AG04449 (cell line): ENCODE results near the gene IFNAR2.

Experiments
- CTCF ChIA-PET: fragments of 350-600 bp; formaldehyde crosslinking; extraction: SDS; loops from one replicate; lab custom pipeline; 2021; ENCODE audit warnings: antibody characterized with exemption; lab: Yijun Ruan, JAX
- POLR2A ChIA-PET: fragments of 400-600, 350-600 bp; formaldehyde crosslinking; extraction: SDS; loops from one replicate; lab custom pipeline; 2020; ENCODE audit warnings: antibody characterized with exemption, inconsistent platforms; lab: Yijun Ruan, JAX
- DNase-seq: peaks from one replicate; pipeline ENCODE4 v3.0.0-alpha.2; 2010; ENCODE audit warnings: low read depth, low spot score
- H3K4me3 ChIP-seq: 2 replicates; pipeline ENCODE4 v1.5.1; 2011; ENCODE audit warnings: low read depth, mild to moderate bottlenecking, control low read depth, low read length
- TF ChIP-seq, protein P1 (sequence below): IDR thresholded peaks from one replicate; pipeline ENCODE4 v1.5.1; 2011; ENCODE audit warnings: mild to moderate bottlenecking, moderate library complexity, low read length, control low read depth, inconsistent platforms; ENCODE audit not compliant: insufficient read depth; ENCODE audit errors: missing control alignments

Gene IFNAR2

DNA sequence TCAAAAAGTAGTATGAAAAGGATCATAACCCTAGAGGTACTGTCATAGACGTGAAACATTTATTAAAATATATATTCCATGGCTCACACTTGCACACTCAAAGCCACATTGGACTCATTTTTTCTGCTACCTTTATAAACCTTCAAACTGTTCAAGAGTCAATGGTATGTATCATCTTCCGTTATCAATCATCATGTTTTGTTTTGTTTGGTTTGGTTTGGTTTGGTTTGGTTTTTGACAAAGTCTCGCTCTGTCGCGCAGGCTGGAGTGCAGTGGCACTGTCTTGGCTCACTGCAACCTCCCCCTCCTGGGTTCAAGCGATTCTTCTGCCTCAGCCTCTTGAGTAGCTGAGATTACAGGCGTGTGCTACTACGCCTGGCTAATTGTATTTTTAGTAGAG is 1.8 kb downstream of the IFNAR2 start:
- no peak for DNase-seq
- H3K4me3 ChIP-seq = no peak overlapping the region; the same call in 1 of the 2 replicates
- ChIA-PET POLR2A (interaction anchor here (0.6 kb wide), 1 partner anchor 93 kb away, joined by 3 read pairs; the partner anchor contains the start of gene IFNAR1), CTCF (interaction anchor here (1.3 kb wide), 1 partner anchor 18 kb away, joined by 3 read pairs; no protein-coding TSS in a partner anchor)
- TF ChIP-seq, protein P1, sequence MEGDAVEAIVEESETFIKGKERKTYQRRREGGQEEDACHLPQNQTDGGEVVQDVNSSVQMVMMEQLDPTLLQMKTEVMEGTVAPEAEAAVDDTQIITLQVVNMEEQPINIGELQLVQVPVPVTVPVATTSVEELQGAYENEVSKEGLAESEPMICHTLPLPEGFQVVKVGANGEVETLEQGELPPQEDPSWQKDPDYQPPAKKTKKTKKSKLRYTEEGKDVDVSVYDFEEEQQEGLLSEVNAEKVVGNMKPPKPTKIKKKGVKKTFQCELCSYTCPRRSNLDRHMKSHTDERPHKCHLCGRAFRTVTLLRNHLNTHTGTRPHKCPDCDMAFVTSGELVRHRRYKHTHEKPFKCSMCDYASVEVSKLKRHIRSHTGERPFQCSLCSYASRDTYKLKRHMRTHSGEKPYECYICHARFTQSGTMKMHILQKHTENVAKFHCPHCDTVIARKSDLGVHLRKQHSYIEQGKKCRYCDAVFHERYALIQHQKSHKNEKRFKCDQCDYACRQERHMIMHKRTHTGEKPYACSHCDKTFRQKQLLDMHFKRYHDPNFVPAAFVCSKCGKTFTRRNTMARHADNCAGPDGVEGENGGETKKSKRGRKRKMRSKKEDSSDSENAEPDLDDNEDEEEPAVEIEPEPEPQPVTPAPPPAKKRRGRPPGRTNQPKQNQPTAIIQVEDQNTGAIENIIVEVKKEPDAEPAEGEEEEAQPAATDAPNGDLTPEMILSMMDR = no peak

DNA sequence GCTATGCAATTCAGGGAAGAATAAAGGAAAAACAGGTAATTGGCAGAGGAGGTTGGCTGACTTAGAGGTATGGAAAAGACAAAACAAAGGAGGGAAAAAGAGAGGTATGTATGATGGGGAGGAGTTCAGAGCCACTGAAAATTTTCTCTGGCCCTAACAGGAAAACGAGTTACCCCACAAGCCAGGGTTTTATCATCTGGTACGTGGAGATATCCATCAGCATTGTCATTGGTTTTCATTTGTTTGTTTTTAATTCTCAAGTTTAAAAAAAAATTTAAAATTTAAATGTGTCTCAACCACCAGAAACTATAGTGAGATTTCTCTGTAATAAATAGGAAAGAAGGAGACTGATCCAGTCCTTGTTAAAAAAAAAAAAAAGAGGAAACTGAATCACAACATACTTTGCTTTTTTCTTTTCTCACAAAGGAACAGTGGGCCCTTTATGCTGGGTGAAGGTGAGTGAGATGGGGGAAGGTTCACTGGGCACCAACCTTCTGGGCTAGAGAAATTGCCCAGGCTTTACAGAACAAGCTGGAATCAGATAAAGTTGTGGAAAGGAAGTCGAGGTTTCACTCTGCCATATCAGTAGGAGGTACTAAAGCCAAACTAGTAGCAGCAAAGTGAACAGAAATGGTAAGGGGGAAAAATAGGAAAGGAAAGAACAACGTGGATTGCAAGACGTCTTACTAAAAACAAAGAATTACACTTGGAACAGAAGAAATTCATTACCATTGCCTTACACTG is 2.7 kb downstream of the IFNAR2 start:
- POLR2A ChIA-PET = no interaction called here
- no peak overlapping the region for H3K4me3 ChIP-seq
- DNase-seq = no peak
- TF ChIP-seq, protein P1 = no peak
- CTCF ChIA-PET = interaction anchor here (1.0 to 1.3 kb wide), 2 partner anchors 13 to 19 kb away, joined by 3 to 4 read pairs; no protein-coding TSS in a partner anchor

DNA sequence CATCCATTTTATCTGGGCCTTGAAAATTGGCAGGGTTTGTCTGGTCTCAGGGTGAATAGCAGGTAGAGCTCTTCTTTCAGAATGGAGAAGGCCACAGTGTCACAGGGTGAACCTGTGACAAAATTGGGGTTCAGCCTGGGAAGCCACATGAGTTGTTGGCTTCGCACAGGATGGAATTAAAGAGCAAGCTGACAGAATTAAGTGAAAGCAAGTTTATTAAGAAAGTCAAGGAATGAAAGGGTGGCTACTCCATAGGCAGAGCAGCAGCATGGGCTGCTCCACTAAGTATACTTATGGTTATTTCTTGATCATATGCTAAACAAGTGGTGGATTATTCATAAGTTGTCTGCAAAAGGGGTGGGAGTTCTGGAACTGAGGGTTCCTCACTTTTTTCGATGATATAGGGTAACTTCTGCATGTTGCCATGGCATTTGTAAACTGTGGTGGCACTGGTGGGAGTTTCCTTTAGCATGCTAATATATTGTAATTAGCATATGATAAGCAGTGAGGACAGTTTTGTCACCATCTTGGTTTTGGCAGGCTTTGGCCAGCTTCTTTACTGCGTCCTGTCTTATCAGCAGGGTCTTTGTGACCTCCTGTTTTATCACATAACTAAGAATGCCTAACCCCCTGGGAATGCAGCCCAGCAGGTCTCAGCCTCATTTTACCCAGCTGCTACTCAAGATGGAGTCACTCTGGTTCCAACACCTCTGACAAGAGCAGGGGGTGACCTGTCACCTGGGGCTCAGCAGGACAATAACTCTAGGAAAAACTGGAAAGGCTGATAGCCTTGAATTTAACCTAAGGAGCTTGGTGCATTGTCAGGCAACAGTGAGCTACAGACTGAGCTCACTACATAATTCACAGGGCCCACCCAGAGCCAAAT is 5.1 kb downstream of the IFNAR2 start:
- TF ChIP-seq, protein P1 = no peak
- CTCF ChIA-PET = no interaction called here

DNA sequence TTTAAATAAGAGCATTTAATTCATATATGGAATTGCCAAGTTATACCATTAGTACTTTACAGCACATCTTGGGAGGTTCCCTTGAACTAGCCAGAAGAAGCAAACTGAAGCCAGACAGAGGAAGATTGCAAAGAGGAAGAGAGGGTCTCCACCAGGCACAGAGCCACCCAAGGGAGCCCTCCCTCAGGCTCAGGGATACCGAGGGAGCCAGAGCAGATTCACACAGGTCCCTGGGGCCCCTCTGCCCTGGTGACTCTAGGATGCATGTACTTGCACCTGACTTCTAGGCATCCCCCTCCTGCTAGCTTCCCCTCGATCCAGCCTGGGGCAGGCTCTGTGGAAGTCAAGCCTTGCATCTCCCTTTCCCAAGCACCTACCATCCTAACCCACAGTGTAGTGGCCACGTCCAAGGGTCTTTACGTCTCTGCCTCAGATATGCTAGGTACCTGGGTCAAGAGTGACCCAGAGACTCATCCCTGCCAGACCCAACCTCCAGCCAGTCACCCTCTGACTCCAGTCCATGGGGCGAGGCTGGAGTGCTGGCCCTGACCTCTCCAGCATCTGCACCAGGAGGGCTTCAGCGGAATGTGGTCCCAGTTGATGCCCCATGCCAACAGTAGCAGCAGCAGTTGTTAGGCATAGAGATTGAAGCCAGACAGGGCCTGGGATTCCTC is 6.4 kb downstream of the IFNAR2 start:
- TF ChIP-seq, protein P1 = no peak
- no peak for DNase-seq
- CTCF ChIA-PET = no interaction called here
- H3K4me3 ChIP-seq = no peak overlapping the region
- POLR2A ChIA-PET = no interaction called here

More for the DNA sequence above, 5.1 kb downstream of the IFNAR2 start:
- POLR2A ChIA-PET = no interaction called here
- no peak for DNase-seq
- H3K4me3 ChIP-seq = no peak overlapping the region

DNA sequence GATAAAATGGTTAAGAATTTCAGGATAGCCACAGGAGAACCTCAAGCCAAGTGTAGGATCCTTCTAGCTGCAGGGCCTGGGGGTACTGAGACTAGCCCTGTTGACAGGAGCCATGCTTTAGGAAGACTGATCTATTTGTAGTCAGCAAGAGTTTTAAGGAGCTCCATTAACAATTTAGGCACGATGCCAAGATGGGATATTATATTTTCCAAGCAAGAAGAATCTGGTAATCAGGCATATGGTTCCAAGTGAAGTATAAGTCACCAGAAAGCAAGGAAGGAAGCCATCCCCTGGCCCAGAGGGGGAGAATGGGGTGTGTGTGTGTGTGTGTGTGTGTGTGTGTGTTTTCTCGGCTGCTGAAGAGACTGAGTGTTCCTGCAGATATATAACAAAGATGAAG is 7.0 kb downstream of the IFNAR2 start:
- no peak for DNase-seq

More for the DNA sequence above, 7.0 kb downstream of the IFNAR2 start:
- no peak overlapping the region for H3K4me3 ChIP-seq
- TF ChIP-seq, protein P1 = no peak
- POLR2A ChIA-PET = no interaction called here
- CTCF ChIA-PET = no interaction called here
